Activated CD4-positive, alpha-beta T cell treated with anti-CD3 and anti-CD28 coated beads for 36 hours (primary cell): Measurements from ENCODE around the gene SLC13A4. TPM values are rescaled to one million over a fixed set of nuclear protein-coding genes. Genes with fewer than 3 reads are reported as not detected.
"Not testable (repeated sequence)": the region's sequence is repeated elsewhere in the genome, so short reads cannot be mapped to it uniquely, and the experiment has no call there.

Experiments
- ATAC-seq: fragments of 200-7000 bp; cut with Tn5 transposase; one replicate; pipeline ENCODE4 v1.10.0; 2021; ENCODE audit warnings: mild to moderate bottlenecking, moderate library complexity
- CTCF ChIA-PET: fragments of 350-600 bp; sonication (Branson Sonifier 250); formaldehyde crosslinking; loops from one replicate; lab custom pipeline; 2021; ENCODE audit warnings: antibody characterized with exemption; lab: Charles Lee
- POLR2A ChIA-PET: fragments of 350-600 bp; sonication (Branson Sonifier 250); formaldehyde crosslinking; loops from one replicate; lab custom pipeline; 2021; ENCODE audit warnings: antibody characterized with exemption, inconsistent platforms; lab: Charles Lee
- DNase-seq: peaks from one replicate; pipeline ENCODE4 v3.0.0-alpha.2; 2020
- H3K27ac Mint-ChIP-seq: one replicate; pipeline ENCODE4 v1.8.0; 2021; ENCODE audit warnings: mixed read lengths
- H3K27me3 Mint-ChIP-seq: one replicate; pipeline ENCODE4 v1.8.0; 2021; ENCODE audit warnings: mixed read lengths
- H3K36me3 Mint-ChIP-seq: one replicate; pipeline ENCODE4 v1.8.0; 2021; ENCODE audit warnings: low read depth, mixed read lengths
- H3K4me1 Mint-ChIP-seq: one replicate; pipeline ENCODE4 v1.8.0; 2021; ENCODE audit warnings: mixed read lengths
- H3K4me3 Mint-ChIP-seq: one replicate; pipeline ENCODE4 v1.8.0; 2021; ENCODE audit warnings: mild to moderate bottlenecking, moderate library complexity, mixed read lengths
- H3K9me3 Mint-ChIP-seq: one replicate; pipeline ENCODE4 v1.8.0; 2021; ENCODE audit warnings: low read depth, mixed read lengths
- intact Hi-C, 2 experiments: fragments of 100-400 bp; cut with DNase I in 1 of 2; cut with micrococcal nuclease in 1 of 2; formaldehyde crosslinking; loops; one replicate each; pipeline versions ENCODE4 v1.14.2 to v1.15.1; 2022 to 2024; cut with DNase I, micrococcal nuclease
- total RNA-seq, 2 experiments: library from RNA; stranded (reverse); gene quantifications; one replicate each; pipeline ENCODE4 v1.2.3, GENCODE V29; 2021

SLC13A4 gene
- total RNA-seq, 2 experiments from 2014 or later = not detected

GRCh38 chr7:135669774-135670173 lies 58.2 kb downstream of the SLC13A4 start:
- no peak for DNase-seq

GRCh38 chr7:135668852-135669395 lies 59.1 kb downstream of the SLC13A4 start:
- CTCF ChIA-PET = not testable (repeated sequence)

More at GRCh38 chr7:135669774-135670173, 58.2 kb downstream of the SLC13A4 start:
- Mint-ChIP-seq H3K36me3 (peaks cover 30% of the 10 kb centered on the region), H3K27ac (no peak overlapping the region), H3K4me3 (no peak overlapping the region), H3K9me3 (no peaks in the 10 kb centered on the region), H3K27me3 (no peaks in the 10 kb centered on the region), H3K4me1 (peaks cover 42% of the 10 kb centered on the region)
- intact Hi-C loops = loop anchor here in 1 of 2 experiments (2.0 to 5.0 kb wide), 2 partner anchors 41 to 128 kb away; no protein-coding TSS in a partner anchor
- POLR2A ChIA-PET = no interaction called here
- ATAC-seq = no peak
- CTCF ChIA-PET = interaction anchor here (0.7 kb wide), 1 partner anchor 331 kb away, joined by 3 read pairs; no protein-coding TSS in a partner anchor

DNA sequence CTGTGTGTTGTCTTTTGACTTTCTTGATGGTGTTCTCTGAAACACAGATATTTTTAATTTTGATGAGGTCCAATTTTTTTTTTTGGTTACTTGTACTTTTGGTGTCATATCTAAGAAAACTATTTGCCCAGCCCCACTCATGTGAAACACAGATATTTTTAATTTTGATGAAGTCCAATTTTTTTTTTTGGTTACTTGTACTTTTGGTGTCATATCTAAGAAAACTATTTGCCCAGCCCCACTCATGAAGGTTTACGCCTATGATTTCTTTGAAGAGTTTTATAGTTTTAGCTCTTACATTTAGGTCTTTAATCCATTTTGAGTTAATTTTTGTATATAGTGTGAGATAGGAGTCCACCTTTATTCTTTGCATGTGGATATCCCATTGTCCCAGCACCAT lies 60.4 kb downstream of the SLC13A4 start:
- H3K4me3 Mint-ChIP-seq, intact Hi-C loops, CTCF ChIA-PET, H3K27me3 Mint-ChIP-seq, ATAC-seq, H3K27ac Mint-ChIP-seq, POLR2A ChIA-PET, DNase-seq, H3K9me3 Mint-ChIP-seq: not testable (repeated sequence)
- Mint-ChIP-seq H3K36me3 (peaks cover 19% of the 10 kb centered on the region), H3K4me1 (peaks cover 53% of the 10 kb centered on the region)

More at GRCh38 chr7:135668852-135669395, 59.1 kb downstream of the SLC13A4 start:
- H3K9me3 Mint-ChIP-seq, intact Hi-C loops, ATAC-seq, H3K4me3 Mint-ChIP-seq, H3K27me3 Mint-ChIP-seq, DNase-seq, POLR2A ChIA-PET, H3K27ac Mint-ChIP-seq: not testable (repeated sequence)
- Mint-ChIP-seq H3K36me3 (peaks cover 27% of the 10 kb centered on the region), H3K4me1 (peaks cover 49% of the 10 kb centered on the region)

DNA sequence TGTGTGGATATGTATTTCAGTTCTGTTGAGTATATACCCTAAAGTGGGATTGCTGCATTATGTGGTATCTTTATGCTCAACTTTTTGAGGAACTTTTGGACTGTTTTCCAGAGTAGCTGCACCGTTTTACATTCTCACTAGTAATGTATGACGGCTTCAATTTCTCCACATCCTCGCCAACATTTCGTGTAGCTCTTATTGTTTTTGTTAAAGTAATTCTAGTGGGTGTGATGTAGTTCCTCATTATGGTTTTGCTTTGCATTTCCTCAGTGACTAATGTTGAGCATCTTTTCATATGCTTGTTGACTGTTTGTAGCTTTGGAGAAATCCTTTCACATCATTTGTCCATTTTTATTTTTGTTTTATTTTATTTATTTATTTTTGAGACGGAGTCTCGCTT lies 61.1 kb downstream of the SLC13A4 start:
- ATAC-seq = no peak
- Mint-ChIP-seq H3K27me3 (no peaks in the 10 kb centered on the region), H3K4me3 (no peak overlapping the region), H3K9me3 (no peaks in the 10 kb centered on the region), H3K4me1 (peaks cover 53% of the 10 kb centered on the region), H3K36me3 (peaks cover 21% of the 10 kb centered on the region), H3K27ac (no peak overlapping the region)
- ChIA-PET POLR2A (no interaction called here), CTCF (interaction anchor here (0.5 to 0.9 kb wide), 2 partner anchors 392 to 454 kb away, joined by 3 read pairs; no protein-coding TSS in a partner anchor)
- intact Hi-C loops = no loop called here
- DNase-seq = no peak

DNA sequence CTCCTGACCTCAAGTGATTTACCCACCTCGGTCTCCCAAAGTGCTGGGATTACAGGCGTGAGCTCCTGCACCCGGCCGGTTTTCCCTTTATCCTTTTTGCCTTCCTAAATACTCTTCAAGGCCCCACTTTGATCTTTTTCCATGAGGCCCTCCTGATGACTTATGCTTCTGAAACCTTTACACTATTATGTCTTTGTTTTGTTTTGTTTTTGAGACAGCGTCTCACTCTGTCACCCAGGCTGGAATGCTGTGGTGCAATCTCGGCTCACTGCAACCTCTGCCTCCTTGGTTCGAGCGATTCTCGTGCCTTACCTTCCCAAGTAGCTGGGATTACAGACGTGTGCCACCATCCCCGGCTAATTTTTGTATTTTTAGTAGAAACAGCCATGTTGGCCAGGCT lies 61.8 kb downstream of the SLC13A4 start:
- ChIA-PET CTCF (interaction anchor here (0.6 to 2.6 kb wide), 3 partner anchors 8 to 420 kb away, joined by 3 to 18 read pairs (median 3); no protein-coding TSS in a partner anchor), POLR2A (no interaction called here)
- intact Hi-C loops = no loop called here
- Mint-ChIP-seq H3K4me1 (peaks cover 58% of the 10 kb centered on the region), H3K36me3 (peaks cover 25% of the 10 kb centered on the region), H3K9me3 (no peaks in the 10 kb centered on the region), H3K27me3 (no peaks in the 10 kb centered on the region), H3K27ac (no peak overlapping the region), H3K4me3 (no peak overlapping the region)
- no peak for ATAC-seq
- no peak for DNase-seq

DNA sequence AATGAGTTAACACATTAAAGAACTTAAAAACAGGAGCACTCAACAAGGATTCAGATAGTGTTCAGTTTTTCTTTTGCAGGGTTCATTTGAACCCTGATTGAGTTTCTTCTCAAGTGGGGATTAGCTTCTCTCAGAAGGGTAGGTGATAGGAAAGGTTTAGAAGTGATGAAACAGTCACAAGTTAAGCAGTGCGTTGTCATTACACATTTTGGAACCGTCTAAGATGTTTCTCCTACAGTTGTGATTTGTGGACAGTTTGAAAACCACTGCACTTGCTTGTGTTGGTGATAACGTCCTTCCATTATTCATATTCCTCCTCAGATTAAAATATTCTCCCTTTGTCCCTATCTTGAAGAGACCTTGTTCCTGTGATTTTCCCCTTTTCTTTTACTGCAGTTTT lies 62.9 kb downstream of the SLC13A4 start:
- Mint-ChIP-seq H3K36me3 (peaks cover 26% of the 10 kb centered on the region), H3K9me3 (no peaks in the 10 kb centered on the region), H3K4me1 (peaks cover 59% of the 10 kb centered on the region), H3K27me3 (no peaks in the 10 kb centered on the region), H3K4me3 (no peak overlapping the region), H3K27ac (no peak overlapping the region)
- intact Hi-C loops = loop anchor here in 1 of 2 experiments (2.0 kb wide), 1 partner anchor 366 kb away; no protein-coding TSS in a partner anchor
- DNase-seq (no peak), ATAC-seq (no peak)
- CTCF ChIA-PET = interaction anchor here (1.5 to 2.6 kb wide), 2 partner anchors 9 to 390 kb away, joined by 3 to 18 read pairs; no protein-coding TSS in a partner anchor
- POLR2A ChIA-PET = interaction anchor here (1.4 kb wide), 1 partner anchor 107 kb away, joined by 6 read pairs; the partner anchor contains the start of gene NUP205

DNA sequence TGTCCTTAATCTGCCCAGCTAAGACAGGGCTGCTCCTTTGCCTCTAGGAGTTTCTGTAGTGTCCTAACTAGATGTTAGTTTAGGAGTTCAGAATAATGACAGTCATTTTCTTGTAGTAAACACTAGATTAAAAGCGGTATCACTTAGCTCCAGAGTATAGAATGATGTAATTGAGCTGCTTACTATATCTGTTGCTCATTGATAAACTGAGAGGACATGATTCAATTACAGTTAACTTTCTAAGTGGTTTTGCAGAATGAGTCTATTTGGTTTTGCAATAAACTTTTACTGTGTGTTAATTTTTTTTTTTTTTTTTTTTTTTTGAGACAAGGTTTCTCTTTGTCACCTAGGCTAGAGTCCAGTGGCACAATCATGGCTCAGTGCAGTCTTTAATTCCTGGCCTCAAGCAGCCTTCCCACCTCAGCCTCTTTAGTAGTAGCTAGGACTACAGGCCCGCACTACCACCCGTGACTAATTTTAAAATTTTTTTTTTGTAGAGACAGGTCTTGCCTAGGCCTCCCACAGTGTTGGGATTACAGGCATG lies 63.9 kb downstream of the SLC13A4 start:
- ChIA-PET CTCF (interaction anchor here (1.0 to 2.6 kb wide), 3 partner anchors 10 to 390 kb away, joined by 3 to 18 read pairs (median 3); no protein-coding TSS in a partner anchor), POLR2A (interaction anchor here (0.6 to 1.4 kb wide), 4 partner anchors 106 to 369 kb away, joined by 3 to 7 read pairs (median 6); partner anchors contain the start of gene NUP205)
- H3K36me3 Mint-ChIP-seq = peaks cover 25% of the 10 kb centered on the region
- peak overlapping the region; percentile 96 for H3K4me3 Mint-ChIP-seq
- peak overlapping the region; percentile 83 for H3K27ac Mint-ChIP-seq
- H3K4me1 Mint-ChIP-seq = peaks cover 55% of the 10 kb centered on the region
- ATAC-seq (peak; percentile 63), DNase-seq (no peak)
- no peaks in the 10 kb centered on the region for H3K9me3 Mint-ChIP-seq
- H3K27me3 Mint-ChIP-seq = no peaks in the 10 kb centered on the region
- intact Hi-C loops = loop anchor here (2.0 to 5.0 kb wide), 3 partner anchors 353 to 382 kb away; no protein-coding TSS in a partner anchor

DNA sequence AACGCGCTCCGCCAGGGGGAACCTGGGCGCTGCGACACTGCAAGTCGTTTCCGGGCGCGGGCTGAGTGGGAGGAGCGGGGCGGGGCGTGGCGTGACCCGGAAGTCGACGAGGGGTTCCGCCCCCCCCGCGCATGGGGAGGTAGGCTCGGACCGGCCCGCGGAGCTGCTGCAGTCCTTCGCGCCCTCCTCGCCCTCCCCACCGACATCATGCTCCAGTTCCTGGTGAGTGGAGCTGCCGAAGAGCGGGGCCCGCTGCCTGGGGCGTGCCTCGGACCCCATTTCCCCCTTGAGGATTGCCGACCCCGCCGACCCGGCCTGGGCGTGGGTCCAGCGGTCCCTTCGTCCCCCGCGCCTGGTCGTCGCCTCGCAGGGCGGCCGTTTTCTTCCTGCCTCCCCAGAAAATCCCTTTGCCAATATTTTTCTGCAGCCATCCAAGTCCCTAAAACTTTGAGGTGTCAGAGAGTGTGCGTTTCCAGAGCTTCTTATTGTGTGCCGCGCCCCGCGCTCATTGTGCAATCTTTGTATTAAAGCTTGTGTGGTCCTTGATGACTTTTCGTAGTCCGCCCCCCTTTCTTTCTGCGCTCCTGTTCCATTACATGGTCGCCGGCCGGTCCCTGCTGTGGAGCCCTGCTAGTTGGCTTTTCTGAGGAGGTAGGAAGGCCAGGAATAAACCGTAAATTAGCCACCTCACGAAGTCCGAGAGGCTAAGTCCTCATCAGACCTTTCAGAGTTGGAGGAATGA lies 65.4 kb downstream of the SLC13A4 start, which contains the start of gene STMP1:
Gene STMP1 (plus strand): TSS at position 142 of the 742 bp plus-strand sequence.
- ChIA-PET CTCF (interaction anchor here (0.8 to 1.8 kb wide), 7 partner anchors 9 to 382 kb away, joined by 3 to 7 read pairs (median 5); no protein-coding TSS in a partner anchor), POLR2A (interaction anchor here (0.6 to 1.2 kb wide), 4 partner anchors 17 to 1016 kb away, joined by 3 to 4 read pairs (median 3); no protein-coding TSS in a partner anchor)
- peak; percentile 82 for ATAC-seq
- H3K36me3 Mint-ChIP-seq = peaks cover 21% of the 10 kb centered on the region
- peak within 1 kb of the TSS; percentile 91 for H3K27ac Mint-ChIP-seq
- peak within 1 kb of the TSS; percentile 96 for H3K4me3 Mint-ChIP-seq
- intact Hi-C loops = loop anchor here (1.0 to 5.0 kb wide), 12 partner anchors 105 to 1016 kb away; partner anchors contain the start of genes CNOT4 (in 2 of the 2), NUP205 (in 2 of the 2), BPGM (in 1 of the 2) and CYREN (in 1 of the 2)
- H3K27me3 Mint-ChIP-seq = no peaks in the 10 kb centered on the region
- H3K9me3 Mint-ChIP-seq = no peaks in the 10 kb centered on the region
- H3K4me1 Mint-ChIP-seq = peaks cover 44% of the 10 kb centered on the region
- DNase-seq = peak; percentile 99

GRCh38 chr7:135662123-135662372 lies 65.9 kb downstream of the SLC13A4 start:
- ChIA-PET POLR2A (interaction anchor here (0.9 kb wide), 1 partner anchor 17 kb away, joined by 3 read pairs; no protein-coding TSS in a partner anchor), CTCF (interaction anchor here (0.8 to 1.8 kb wide), 6 partner anchors 9 to 153 kb away, joined by 3 to 7 read pairs (median 5); no protein-coding TSS in a partner anchor)
- Mint-ChIP-seq H3K27ac (peak overlapping the region; percentile 91), H3K27me3 (no peaks in the 10 kb centered on the region), H3K9me3 (no peaks in the 10 kb centered on the region), H3K36me3 (peaks cover 21% of the 10 kb centered on the region), H3K4me1 (peaks cover 44% of the 10 kb centered on the region), H3K4me3 (peak overlapping the region; percentile 96)
- intact Hi-C loops = loop anchor here (1.0 to 5.0 kb wide), 12 partner anchors 105 to 1015 kb away; partner anchors contain the start of genes CNOT4 (in 2 of the 2), NUP205 (in 2 of the 2), BPGM (in 1 of the 2) and CYREN (in 1 of the 2)
- no peak for DNase-seq
- no peak for ATAC-seq

GRCh38 chr7:135661311-135662122 lies 66.5 kb downstream of the SLC13A4 start:
- Mint-ChIP-seq H3K9me3 (no peaks in the 10 kb centered on the region), H3K36me3 (peaks cover 16% of the 10 kb centered on the region), H3K27ac (peak overlapping the region; percentile 91), H3K27me3 (no peaks in the 10 kb centered on the region), H3K4me3 (peak overlapping the region; percentile 96), H3K4me1 (peaks cover 40% of the 10 kb centered on the region)
- POLR2A ChIA-PET = interaction anchor here (0.8 to 0.9 kb wide), 2 partner anchors 16 to 666 kb away, joined by 3 read pairs; no protein-coding TSS in a partner anchor
- ATAC-seq = peak; percentile 12
- CTCF ChIA-PET = interaction anchor here (0.6 to 1.8 kb wide), 7 partner anchors 10 to 1792 kb away, joined by 3 to 7 read pairs (median 4); no protein-coding TSS in a partner anchor
- DNase-seq = no peak
- intact Hi-C loops = loop anchor here (1.0 to 5.0 kb wide), 12 partner anchors 104 to 1015 kb away; partner anchors contain the start of genes CNOT4 (in 2 of the 2), NUP205 (in 2 of the 2), BPGM (in 1 of the 2) and CYREN (in 1 of the 2)
